NCI-H2107 treated with DMSO at 0.1 percent for 48 hours (cell line): Measurements from ENCODE around the gene ZDHHC17.
A peak's percentile ranks its signal among the peaks of the same experiment; 100 is the strongest.

Source experiments
- DNase-seq: peaks from one replicate; lab custom pipeline; 2025; ENCODE audit not compliant: unreplicated experiment; lab: John Stamatoyannopoulos, UW

ZDHHC17 gene

GRCh38 chr12:76876696-76877229 lies 112.8 kb downstream of the ZDHHC17 start:
- DNase-seq, result no peak

- DNase-seq, result peak; percentile 56
These were observed 114.4 kb downstream of the ZDHHC17 start for GRCh38 chr12:76878099-76878898.

- peak; percentile 71 for DNase-seq
These were observed 115.2 kb downstream of the ZDHHC17 start, which contains the start of gene CSRP2 for GRCh38 chr12:76878899-76879709. Gene CSRP2 (minus strand): TSS chr12:76879019. CDS start chr12:76866260, 12,759 bp downstream.

- no peak for DNase-seq
These were observed 116.0 kb downstream of the ZDHHC17 start for GRCh38 chr12:76879710-76880518.

- DNase-seq, result no peak
These were observed 116.7 kb downstream of the ZDHHC17 start for GRCh38 chr12:76880519-76881023.

- DNase-seq, result no peak
These were observed 117.2 kb downstream of the ZDHHC17 start for GRCh38 chr12:76881142-76881541.

GRCh38 chr12:76882367-76882766 lies 118.5 kb downstream of the ZDHHC17 start:
- DNase-seq, result no peak

- DNase-seq, result no peak
These were observed 119.2 kb downstream of the ZDHHC17 start for GRCh38 chr12:76883151-76883550.

GRCh38 chr12:76883811-76884210 lies 119.9 kb downstream of the ZDHHC17 start:
- no peak for DNase-seq

GRCh38 chr12:76888775-76889174 lies 124.9 kb downstream of the ZDHHC17 start:
- DNase-seq, result no peak

GRCh38 chr12:76890151-76891143 lies 126.5 kb downstream of the ZDHHC17 start:
- no peak for DNase-seq

- DNase-seq, result no peak
These were observed 127.7 kb downstream of the ZDHHC17 start for GRCh38 chr12:76891609-76892008.

- no peak for DNase-seq
These were observed 131.9 kb downstream of the ZDHHC17 start for GRCh38 chr12:76895796-76896195.

GRCh38 chr12:76896274-76896673 lies 132.4 kb downstream of the ZDHHC17 start:
- DNase-seq, result no peak

- no peak for DNase-seq
These were observed 134.5 kb downstream of the ZDHHC17 start for GRCh38 chr12:76898442-76898841.

GRCh38 chr12:76899522-76899921 lies 135.6 kb downstream of the ZDHHC17 start:
- DNase-seq, result no peak

GRCh38 chr12:76901628-76902380 lies 137.9 kb downstream of the ZDHHC17 start:
- no peak for DNase-seq
